Lower leg skin (tissue), 4 donors: ENCODE data around the gene MACO1. TPM values are rescaled to one million over a fixed set of nuclear protein-coding genes. Genes with fewer than 3 reads are reported as not detected.

Source experiments
- DNase-seq, 2 donors: peaks; one replicate each; pipeline ENCODE4 v3.0.0-alpha.2; 2019; ENCODE audit warnings: low spot score in 2 of 2
- H3K4me3 ChIP-seq: fragments of 200-600 bp; sonication (generic); 2 replicates; pipeline ENCODE4 v1.5.1; 2017; ENCODE audit warnings: mild to moderate bottlenecking, low read depth; ENCODE audit not compliant: poor library complexity, severe bottlenecking
- POLR2A ChIP-seq, 2 donors: fragments of 450-650 bp; IDR thresholded peaks; one replicate each; pipeline ENCODE4 v1.6.1; 2016 to 2017; ENCODE audit warnings: antibody characterized with exemption in 2 of 2, mild to moderate bottlenecking in 1 of 2, moderate library complexity in 1 of 2
- WGBS, 2 donors: methylation state at CpG; one replicate each; pipeline ENCODE4 v1.1.5; 2018; 5-methylcytosine and 5-hydroxymethylcytosine counted together
- intact Hi-C: fragments of 100-400 bp; cut with DNase I; formaldehyde crosslinking; loops from one replicate; pipeline ENCODE4 v1.15.0; 2023; ENCODE audit warnings: low total_unique reads
- total RNA-seq, 4 donors: library from RNA; depleted of rRNA; stranded (reverse); fragments of >200 nt; gene quantifications; one replicate each; pipeline ENCODE4 v1.1.0, GENCODE V29; 2016
- TF ChIP-seq, protein P1 (sequence below), 3 donors: fragments of 450-650 bp; IDR thresholded peaks; one replicate each; pipeline ENCODE4 v1.5.1; 2016; ENCODE audit warnings: antibody characterized with exemption in 3 of 3, mild to moderate bottlenecking in 3 of 3, moderate library complexity in 2 of 3

Gene MACO1
- total RNA-seq, 4 donors from 2014 or later, result 14.2 to 20.4 (median 16.4) TPM

DNA sequence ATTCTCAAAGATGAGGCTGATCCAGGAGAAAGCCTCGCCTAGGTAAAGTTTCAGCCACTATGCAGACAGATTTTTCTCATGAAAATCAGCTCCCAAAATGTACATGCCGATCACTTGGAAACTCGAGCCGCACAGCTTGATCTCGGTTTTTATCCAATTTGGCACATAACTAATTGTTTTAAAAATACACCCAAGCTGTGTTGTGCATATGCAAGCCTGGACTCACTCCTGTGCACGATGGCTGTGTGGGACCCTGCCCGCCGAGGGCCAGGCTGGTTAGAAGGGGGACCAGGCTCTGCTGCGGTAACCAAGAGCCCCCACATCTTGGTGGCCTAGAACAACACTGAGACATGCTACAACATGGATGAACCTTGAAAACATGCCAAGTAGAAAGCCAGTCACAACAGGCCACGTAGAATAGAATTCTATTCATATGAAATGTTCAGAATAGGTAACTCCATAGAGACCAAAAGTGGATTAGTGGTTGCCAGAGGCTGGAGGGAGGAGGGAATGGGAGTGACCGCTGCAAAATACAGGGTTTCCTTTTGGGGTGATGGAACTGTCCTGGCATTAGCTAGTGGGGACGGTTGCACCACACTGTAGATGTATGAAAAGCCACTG, 96.6 kb downstream of the MACO1 start:
- intact Hi-C loops, result no loop called here
- H3K4me3 ChIP-seq, result no peak overlapping the region
- WGBS, 2 donors, result 48 to 58% methylated on average over 12 of the region's 12 CpGs
- no peak for TF ChIP-seq POLR2A (IDR thresholded peaks at IDR 0.05)
- TF ChIP-seq, protein P1, sequence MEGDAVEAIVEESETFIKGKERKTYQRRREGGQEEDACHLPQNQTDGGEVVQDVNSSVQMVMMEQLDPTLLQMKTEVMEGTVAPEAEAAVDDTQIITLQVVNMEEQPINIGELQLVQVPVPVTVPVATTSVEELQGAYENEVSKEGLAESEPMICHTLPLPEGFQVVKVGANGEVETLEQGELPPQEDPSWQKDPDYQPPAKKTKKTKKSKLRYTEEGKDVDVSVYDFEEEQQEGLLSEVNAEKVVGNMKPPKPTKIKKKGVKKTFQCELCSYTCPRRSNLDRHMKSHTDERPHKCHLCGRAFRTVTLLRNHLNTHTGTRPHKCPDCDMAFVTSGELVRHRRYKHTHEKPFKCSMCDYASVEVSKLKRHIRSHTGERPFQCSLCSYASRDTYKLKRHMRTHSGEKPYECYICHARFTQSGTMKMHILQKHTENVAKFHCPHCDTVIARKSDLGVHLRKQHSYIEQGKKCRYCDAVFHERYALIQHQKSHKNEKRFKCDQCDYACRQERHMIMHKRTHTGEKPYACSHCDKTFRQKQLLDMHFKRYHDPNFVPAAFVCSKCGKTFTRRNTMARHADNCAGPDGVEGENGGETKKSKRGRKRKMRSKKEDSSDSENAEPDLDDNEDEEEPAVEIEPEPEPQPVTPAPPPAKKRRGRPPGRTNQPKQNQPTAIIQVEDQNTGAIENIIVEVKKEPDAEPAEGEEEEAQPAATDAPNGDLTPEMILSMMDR (IDR thresholded peaks at IDR 0.05), result no peak
- no peak for DNase-seq

DNA sequence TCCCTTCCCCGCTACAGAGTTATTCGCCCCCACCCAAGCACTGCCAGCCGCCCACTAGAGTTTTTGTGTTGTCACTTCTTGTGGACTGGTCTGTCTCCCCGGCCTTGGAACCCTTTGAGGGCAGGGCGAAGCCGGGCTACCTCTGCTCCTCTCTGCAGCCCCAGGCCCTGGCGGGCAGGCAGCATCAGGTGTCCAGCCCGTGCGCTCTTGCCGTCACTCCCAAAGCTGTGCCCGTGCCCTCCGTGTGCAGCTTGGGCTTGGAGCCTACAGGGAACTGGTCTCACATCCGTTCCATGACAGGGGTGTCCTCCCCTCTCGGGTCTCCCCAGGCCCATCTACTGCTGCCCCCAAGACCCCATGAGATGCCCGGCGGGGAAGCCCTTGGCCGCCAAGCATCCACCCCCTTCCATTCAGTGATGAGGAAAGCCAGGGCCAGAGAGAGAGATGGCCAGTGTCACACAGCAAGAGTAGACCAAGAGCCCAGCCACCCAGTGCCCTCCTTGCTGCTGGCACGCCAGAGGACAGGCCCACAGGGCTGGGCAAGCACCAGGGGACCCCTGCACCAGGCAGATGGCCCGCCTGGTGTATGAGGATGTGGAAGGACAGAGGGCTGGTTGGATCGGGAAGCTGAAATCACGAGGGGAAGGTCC, 97.4 kb downstream of the MACO1 start:
- intact Hi-C loops, result no loop called here
- H3K4me3 ChIP-seq, result no peak overlapping the region
- DNase-seq, result no peak
- TF ChIP-seq POLR2A (IDR thresholded peaks at IDR 0.05), result no peak
- TF ChIP-seq, protein P1 (IDR thresholded peaks at IDR 0.05), result no peak
- 75 to 77% methylated on average over 21 of the region's 21 CpGs for WGBS, 2 donors

DNA sequence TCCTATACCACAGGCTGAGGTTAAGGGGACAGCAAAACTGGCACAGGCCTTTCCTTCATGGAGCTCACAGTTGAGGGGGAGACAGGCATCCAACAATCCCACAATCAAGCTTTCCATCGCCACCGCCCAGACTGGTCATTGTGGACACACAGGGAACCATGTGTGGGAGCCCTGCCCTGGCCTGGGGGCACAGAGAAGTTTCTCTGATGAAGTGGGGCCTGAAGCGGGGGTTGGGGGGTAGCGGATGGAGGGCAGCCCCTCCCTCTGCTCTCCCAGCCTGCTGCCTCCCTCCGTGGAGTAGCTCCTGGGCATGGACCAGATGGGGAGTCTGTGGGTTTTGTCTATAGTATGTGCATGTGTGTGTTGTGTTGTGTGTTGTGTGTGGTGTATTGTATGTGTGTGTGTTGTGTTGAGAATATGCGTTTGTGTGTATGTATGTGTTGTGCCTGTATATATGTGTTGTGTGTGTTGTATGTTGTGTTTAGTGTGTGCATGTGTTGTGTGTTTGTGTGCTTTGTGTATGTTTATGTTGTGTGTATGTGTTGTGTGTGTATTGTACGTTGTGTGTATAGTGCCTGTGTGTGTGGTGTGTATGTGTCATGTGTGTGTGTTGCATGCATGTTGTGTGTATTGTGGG, 98.3 kb downstream of the MACO1 start:
- no peak for DNase-seq
- no peak overlapping the region for H3K4me3 ChIP-seq
- TF ChIP-seq, protein P1 (IDR thresholded peaks at IDR 0.05), result no peak
- TF ChIP-seq POLR2A (IDR thresholded peaks at IDR 0.05), result no peak
- WGBS, 2 donors, result 74 to 88% methylated on average over 7 of the region's 7 CpGs
- intact Hi-C loops, result no loop called here

DNA sequence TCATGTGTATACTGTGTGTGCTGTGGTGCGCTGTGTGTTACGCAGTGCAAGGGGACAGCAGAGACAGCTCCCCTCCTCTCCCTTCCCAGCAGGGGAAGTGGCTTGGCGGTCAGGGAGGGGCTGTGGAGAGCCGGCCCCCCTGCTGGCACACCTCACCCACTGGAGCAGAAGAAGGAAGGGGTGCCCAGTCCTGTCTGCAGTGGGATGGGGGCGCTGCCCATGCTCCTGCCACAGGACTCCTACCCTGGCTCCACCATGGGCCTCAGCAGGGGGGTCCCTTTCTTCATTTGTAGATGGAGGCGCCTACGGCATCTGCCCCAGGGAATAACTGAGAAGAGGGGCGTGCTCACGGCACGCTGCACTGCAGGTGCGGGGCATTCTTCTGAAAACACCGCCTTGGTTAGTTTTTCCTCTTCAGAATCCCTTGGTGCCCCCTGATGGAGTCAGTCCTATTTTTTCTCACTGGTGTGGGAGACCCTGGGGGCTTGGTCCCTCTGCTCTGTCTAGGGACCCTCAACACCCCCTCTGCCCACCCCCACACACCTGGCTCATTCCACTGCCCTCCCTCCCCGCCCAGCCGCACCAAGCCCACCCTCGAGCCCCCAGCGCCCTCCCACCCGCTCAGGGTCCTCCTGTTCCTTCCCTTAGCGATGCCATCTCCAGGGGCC, 99.0 kb downstream of the MACO1 start:
- WGBS, 2 donors, result 82 to 84% methylated on average over 17 to 18 of the region's 18 CpGs
- DNase-seq, result no peak
- intact Hi-C loops, result no loop called here

More for the DNA sequence above, 99.0 kb downstream of the MACO1 start:
- TF ChIP-seq, protein P1 (IDR thresholded peaks at IDR 0.05), result no peak
- TF ChIP-seq POLR2A (IDR thresholded peaks at IDR 0.05), result no peak
- no peak overlapping the region for H3K4me3 ChIP-seq
